Kidney (tissue), 14 donors: ENCODE data around the gene ABHD12. TPM values are rescaled to one million over a fixed set of nuclear protein-coding genes. Genes with fewer than 3 reads are reported as not detected.

Experiments
- DNase-seq, 5 donors: peaks; one replicate each; pipeline ENCODE4 v3.0.0-alpha.2; 2013 to 2020
- FAIRE-seq: peaks from 2 replicates; lab custom pipeline; 2012; peaks lifted over from hg19 to GRCh38; lab: Jason Lieb, UNC
- H3K27ac ChIP-seq, 2 donors: one replicate each; pipeline ENCODE4 v1.7.0; 2013; ENCODE audit warnings: low read depth in 2 of 2, low read length in 2 of 2, inconsistent platforms in 1 of 2
- H3K27me3 ChIP-seq: one replicate; pipeline ENCODE4 v1.7.1; 2013; ENCODE audit warnings: low read length, inconsistent platforms; ENCODE audit not compliant: control insufficient read depth, insufficient read depth
- H3K36me3 ChIP-seq, 3 donors: one replicate each; pipeline versions ENCODE4 v1.7.0 to v1.7.1; 2013; ENCODE audit warnings: low read length in 3 of 3, control low read depth in 1 of 3, inconsistent platforms in 1 of 3; ENCODE audit not compliant: insufficient read depth in 3 of 3, control insufficient read depth in 2 of 3
- H3K4me1 ChIP-seq, 3 donors: one replicate each; pipeline versions ENCODE4 v1.7.0 to v1.7.1; 2013; ENCODE audit warnings: low read length in 3 of 3, inconsistent platforms in 1 of 3, low read depth in 1 of 3; ENCODE audit not compliant: control insufficient read depth in 2 of 3, insufficient read depth in 2 of 3
- H3K4me3 ChIP-seq, 3 donors: one replicate each; pipeline versions ENCODE4 v1.7.0 to v1.8.1; 2013; ENCODE audit warnings: low read length in 3 of 3, control low read depth in 1 of 3, inconsistent platforms in 1 of 3
- H3K9ac ChIP-seq, 3 donors: one replicate each; pipeline versions ENCODE4 v1.7.0 to v1.7.1; 2013; ENCODE audit warnings: low read length in 3 of 3, control low read depth in 1 of 3, inconsistent platforms in 1 of 3
- H3K9me3 ChIP-seq, 3 donors: one replicate each; pipeline versions ENCODE4 v1.7.0 to v1.7.1; 2013; ENCODE audit warnings: low read length in 3 of 3, control low read depth in 1 of 3, inconsistent platforms in 1 of 3; ENCODE audit not compliant: control insufficient read depth in 2 of 3, insufficient read depth in 1 of 3
- CTCF ChIP-seq: IDR thresholded peaks from 3 replicates; pipeline ENCODE4 v1.5.1; 2012; ENCODE audit warnings: mild to moderate bottlenecking, moderate library complexity, borderline replicate concordance; ENCODE audit not compliant: insufficient read depth; ENCODE audit errors: extremely low read depth
- intact Hi-C: fragments of 100-400 bp; cut with DNase I; formaldehyde crosslinking; loops from one replicate; pipeline ENCODE4 v1.11.1; 2022
- polyA plus RNA-seq: library from polyadenylated mRNA; stranded (reverse); fragments of 350-450 nt; fragmentation: Illumina TruSeq; extraction: RNeasy Lipid Tissue Mini Kit (QIAGEN cat#74804); gene quantifications from one replicate; pipeline ENCODE4 v1.2.3, GENCODE V29; 2014; ENCODE audit warnings: low read depth, low replicate concordance; ENCODE audit not compliant: insufficient read depth
- total RNA-seq: library from RNA; stranded (reverse); fragmentation: NEBNext Ultra II Directional; extraction: Animal tissue kit (Norgen Biotek cat#: 25700); gene quantifications from one replicate; pipeline ENCODE4 v1.2.1, GENCODE V29; 2021
- donor health status: control.
- donor health status: control.
- donor health status: control.
- donor health status: control.
- donor health status: control.
- donor health status: DM: yes; HTN: yes; CAD: no.
- donor health status: Normal renal cell carcinoma (clear cell type).

ABHD12 gene
- total and polyA plus RNA-seq, 2 donors from 2014 or later = 61.5 to 68.1 TPM

- Histone ChIP-seq H3K27me3 (no peaks in the 10 kb centered on the region), H3K4me3 (no peak overlapping the region), H3K27ac (no peak overlapping the region), H3K4me1 (no peaks in the 10 kb centered on the region), H3K36me3 (no peaks in the 10 kb centered on the region), H3K9ac (no peak overlapping the region), H3K9me3 (no peaks in the 10 kb centered on the region)
- DNase-seq (peak in 1 of 5 donors; percentile 13), FAIRE-seq (no peak)
- intact Hi-C loops = no loop called here
- TF ChIP-seq CTCF = no peak
Measured at GRCh38 chr20:25369529-25369928, 21.1 kb downstream of the ABHD12 start.

- no peaks in the 10 kb centered on the region for H3K36me3 ChIP-seq
- H3K9ac ChIP-seq = no peak overlapping the region
- FAIRE-seq = no peak
- no peak overlapping the region for H3K27ac ChIP-seq
- DNase-seq = no peak
- intact Hi-C loops = no loop called here
- no peaks in the 10 kb centered on the region for H3K9me3 ChIP-seq
- no peak for TF ChIP-seq CTCF
- H3K4me3 ChIP-seq = no peak overlapping the region
- H3K4me1 ChIP-seq = no peaks in the 10 kb centered on the region
- H3K27me3 ChIP-seq = no peaks in the 10 kb centered on the region
Measured at GRCh38 chr20:25368976-25369375, 21.7 kb downstream of the ABHD12 start.

GRCh38 chr20:25368526-25368925 is 22.1 kb downstream of the ABHD12 start:
- DNase-seq (no peak), FAIRE-seq (no peak)
- no peak overlapping the region for H3K27ac ChIP-seq
- H3K36me3 ChIP-seq = no peaks in the 10 kb centered on the region
- intact Hi-C loops = no loop called here
- H3K4me3 ChIP-seq = no peak overlapping the region
- H3K4me1 ChIP-seq = no peaks in the 10 kb centered on the region
- H3K9me3 ChIP-seq = no peaks in the 10 kb centered on the region
- TF ChIP-seq CTCF = no peak
- no peak overlapping the region for H3K9ac ChIP-seq
- no peaks in the 10 kb centered on the region for H3K27me3 ChIP-seq
